Activated naive CD8-positive, alpha-beta T cell treated with anti-CD3 and anti-CD28 coated beads, Interleukin-2, amount 10 ng/mL, durations not matched to agents 7 days and 5 days (primary cell): ENCODE data around the gene FREM3. TPM values are rescaled to one million over a fixed set of nuclear protein-coding genes. Genes with fewer than 3 reads are reported as not detected.
A peak's percentile ranks its signal among the peaks of the same experiment; 100 is the strongest.

ENCODE experiments used
- ATAC-seq: fragments of 150-1000 bp; cut with Tn5 transposase; one replicate; pipeline ENCODE4 v1.10.0; 2021; ENCODE audit warnings: low read depth, moderate library complexity
- POLR2A ChIA-PET: fragments of 350-600 bp; sonication (Branson Sonifier 250); formaldehyde crosslinking; loops from one replicate; lab custom pipeline; 2021; ENCODE audit warnings: antibody characterized with exemption; lab: Charles Lee
- DNase-seq: peaks from one replicate; pipeline ENCODE4 v3.0.0; 2021
- H3K27ac Mint-ChIP-seq: one replicate; pipeline ENCODE4 v1.8.0; 2022; ENCODE audit warnings: mild to moderate bottlenecking, mixed read lengths
- H3K27me3 Mint-ChIP-seq: one replicate; pipeline ENCODE4 v1.8.0; 2022; ENCODE audit warnings: mild to moderate bottlenecking, moderate library complexity, mixed read lengths
- H3K36me3 Mint-ChIP-seq: one replicate; pipeline ENCODE4 v1.8.0; 2021; ENCODE audit warnings: mild to moderate bottlenecking, mixed read lengths
- H3K4me1 Mint-ChIP-seq: one replicate; pipeline ENCODE4 v1.8.0; 2021; ENCODE audit warnings: mixed read lengths
- H3K4me3 Mint-ChIP-seq: one replicate; pipeline ENCODE4 v1.8.0; 2022; ENCODE audit warnings: mild to moderate bottlenecking, moderate library complexity, mixed read lengths
- H3K9me3 Mint-ChIP-seq: one replicate; pipeline ENCODE4 v1.8.0; 2021; ENCODE audit warnings: mixed read lengths
- total RNA-seq, 2 experiments: library from RNA; stranded (reverse); gene quantifications; one replicate each; pipeline ENCODE4 v1.2.3, GENCODE V29; 2021

Gene FREM3
- total RNA-seq, 2 experiments from 2014 or later = not detected

- Mint-ChIP-seq H3K4me1 (no peaks in the 10 kb centered on the region), H3K27me3 (peaks cover 8% of the 10 kb centered on the region), H3K9me3 (peaks cover 9% of the 10 kb centered on the region), H3K36me3 (no peaks in the 10 kb centered on the region), H3K4me3 (no peak overlapping the region), H3K27ac (no peak overlapping the region)
- POLR2A ChIA-PET = no interaction called here
- no peak for DNase-seq
- no peak for ATAC-seq
Measured at GRCh38 chr4:143597276-143597675, 103.2 kb downstream of the FREM3 start.

- no peaks in the 10 kb centered on the region for H3K4me1 Mint-ChIP-seq
- no peak overlapping the region for H3K4me3 Mint-ChIP-seq
- peaks cover under 1% of the 10 kb centered on the region for H3K27me3 Mint-ChIP-seq
- H3K9me3 Mint-ChIP-seq = peaks cover 9% of the 10 kb centered on the region
- POLR2A ChIA-PET = no interaction called here
- no peak overlapping the region for H3K27ac Mint-ChIP-seq
- DNase-seq (no peak), ATAC-seq (no peak)
- peaks cover 4% of the 10 kb centered on the region for H3K36me3 Mint-ChIP-seq
Measured at GRCh38 chr4:143587703-143588102, 112.8 kb downstream of the FREM3 start.

- Mint-ChIP-seq H3K4me1 (no peaks in the 10 kb centered on the region), H3K27me3 (no peaks in the 10 kb centered on the region), H3K36me3 (peaks cover 4% of the 10 kb centered on the region), H3K4me3 (no peak overlapping the region), H3K27ac (no peak overlapping the region), H3K9me3 (peaks cover 11% of the 10 kb centered on the region)
- no peak for DNase-seq
- POLR2A ChIA-PET = no interaction called here
- ATAC-seq = no peak
Measured at GRCh38 chr4:143586080-143586479, 114.4 kb downstream of the FREM3 start.

GRCh38 chr4:143585548-143585947, 114.9 kb downstream of the FREM3 start:
- DNase-seq = no peak
- H3K4me1 Mint-ChIP-seq = no peaks in the 10 kb centered on the region
- no peak overlapping the region for H3K4me3 Mint-ChIP-seq
- no peaks in the 10 kb centered on the region for H3K27me3 Mint-ChIP-seq
- POLR2A ChIA-PET = no interaction called here
- H3K27ac Mint-ChIP-seq = no peak overlapping the region
- H3K36me3 Mint-ChIP-seq = peaks cover 4% of the 10 kb centered on the region
- H3K9me3 Mint-ChIP-seq = peaks cover 11% of the 10 kb centered on the region
- no peak for ATAC-seq

- no peak overlapping the region for H3K27ac Mint-ChIP-seq
- DNase-seq (no peak), ATAC-seq (no peak)
- H3K27me3 Mint-ChIP-seq = no peaks in the 10 kb centered on the region
- H3K4me3 Mint-ChIP-seq = no peak overlapping the region
- no peaks in the 10 kb centered on the region for H3K4me1 Mint-ChIP-seq
- POLR2A ChIA-PET = no interaction called here
- H3K9me3 Mint-ChIP-seq = peaks cover 6% of the 10 kb centered on the region
- peaks cover 11% of the 10 kb centered on the region for H3K36me3 Mint-ChIP-seq
Measured at GRCh38 chr4:143581331-143581946, 119.0 kb downstream of the FREM3 start.

GRCh38 chr4:143575331-143575730, 125.1 kb downstream of the FREM3 start:
- peaks cover 24% of the 10 kb centered on the region for H3K36me3 Mint-ChIP-seq
- POLR2A ChIA-PET = no interaction called here
- no peaks in the 10 kb centered on the region for H3K27me3 Mint-ChIP-seq
- H3K9me3 Mint-ChIP-seq = no peaks in the 10 kb centered on the region
- no peaks in the 10 kb centered on the region for H3K4me1 Mint-ChIP-seq
- DNase-seq (no peak), ATAC-seq (no peak)
- no peak overlapping the region for H3K4me3 Mint-ChIP-seq
- H3K27ac Mint-ChIP-seq = no peak overlapping the region

- peaks cover 4% of the 10 kb centered on the region for H3K9me3 Mint-ChIP-seq
- H3K27me3 Mint-ChIP-seq = no peaks in the 10 kb centered on the region
- peaks cover 37% of the 10 kb centered on the region for H3K36me3 Mint-ChIP-seq
- H3K4me1 Mint-ChIP-seq = peaks cover 25% of the 10 kb centered on the region
- H3K27ac Mint-ChIP-seq = no peak overlapping the region
- POLR2A ChIA-PET = no interaction called here
- no peak overlapping the region for H3K4me3 Mint-ChIP-seq
- DNase-seq (no peak), ATAC-seq (no peak)
Measured at GRCh38 chr4:143564472-143564871, 136.0 kb downstream of the FREM3 start.

- no peaks in the 10 kb centered on the region for H3K27me3 Mint-ChIP-seq
- peak; percentile 36 for DNase-seq
Measured at GRCh38 chr4:143559757-143560147, 140.7 kb downstream of the FREM3 start.

GRCh38 chr4:143558823-143559756, 141.4 kb downstream of the FREM3 start:
- Mint-ChIP-seq H3K9me3 (no peaks in the 10 kb centered on the region), H3K27ac (peak overlapping the region; percentile 90), H3K4me3 (peak overlapping the region; percentile 85), H3K4me1 (peaks cover 36% of the 10 kb centered on the region), H3K27me3 (no peaks in the 10 kb centered on the region), H3K36me3 (peaks cover 18% of the 10 kb centered on the region)
- peak; percentile 88 for ATAC-seq
- POLR2A ChIA-PET = interaction anchor here (2.0 kb wide), 1 partner anchor 45 kb away, joined by 10 read pairs; the partner anchor contains the start of gene SMARCA5
- DNase-seq = peak; percentile 75

More at GRCh38 chr4:143559757-143560147, 140.7 kb downstream of the FREM3 start:
- Mint-ChIP-seq H3K27ac (peak overlapping the region; percentile 90), H3K9me3 (no peaks in the 10 kb centered on the region), H3K36me3 (peaks cover 18% of the 10 kb centered on the region), H3K4me3 (peak overlapping the region; percentile 85), H3K4me1 (peaks cover 38% of the 10 kb centered on the region)
- POLR2A ChIA-PET = interaction anchor here (2.0 kb wide), 1 partner anchor 46 kb away, joined by 10 read pairs; the partner anchor contains the start of gene SMARCA5
- ATAC-seq = peak; percentile 4

- Mint-ChIP-seq H3K36me3 (peaks cover 20% of the 10 kb centered on the region), H3K4me1 (peaks cover 36% of the 10 kb centered on the region), H3K27ac (peak overlapping the region; percentile 90), H3K27me3 (no peaks in the 10 kb centered on the region), H3K4me3 (peak overlapping the region; percentile 85), H3K9me3 (no peaks in the 10 kb centered on the region)
- POLR2A ChIA-PET = interaction anchor here (2.0 kb wide), 1 partner anchor 45 kb away, joined by 10 read pairs; the partner anchor contains the start of gene SMARCA5
- DNase-seq = no peak
- no peak for ATAC-seq
Measured at GRCh38 chr4:143558286-143558685, 142.2 kb downstream of the FREM3 start.

- ATAC-seq = no peak
- Mint-ChIP-seq H3K27me3 (no peaks in the 10 kb centered on the region), H3K9me3 (no peaks in the 10 kb centered on the region), H3K27ac (no peak overlapping the region), H3K4me3 (no peak overlapping the region), H3K4me1 (peaks cover 23% of the 10 kb centered on the region), H3K36me3 (peaks cover 20% of the 10 kb centered on the region)
- DNase-seq = no peak
- POLR2A ChIA-PET = no interaction called here
Measured at GRCh38 chr4:143555676-143556075, 144.8 kb downstream of the FREM3 start.

- Mint-ChIP-seq H3K9me3 (no peaks in the 10 kb centered on the region), H3K36me3 (peaks cover 23% of the 10 kb centered on the region), H3K27me3 (no peaks in the 10 kb centered on the region), H3K4me3 (no peak overlapping the region), H3K27ac (no peak overlapping the region), H3K4me1 (peaks cover 17% of the 10 kb centered on the region)
- DNase-seq (no peak), ATAC-seq (no peak)
- POLR2A ChIA-PET = interaction anchor here (0.7 kb wide), 1 partner anchor 703 kb away, joined by 3 read pairs; no protein-coding TSS in a partner anchor
Measured at GRCh38 chr4:143554728-143555597, 145.5 kb downstream of the FREM3 start.

- POLR2A ChIA-PET = interaction anchor here (0.6 kb wide), 1 partner anchor 17 kb away, joined by 3 read pairs; no protein-coding TSS in a partner anchor
Measured at GRCh38 chr4:143549928-143550327, 150.5 kb downstream of the FREM3 start.

More at GRCh38 chr4:143549928-143550327, 150.5 kb downstream of the FREM3 start:
- Mint-ChIP-seq H3K27me3 (no peaks in the 10 kb centered on the region), H3K4me3 (no peak overlapping the region), H3K36me3 (peaks cover 36% of the 10 kb centered on the region), H3K9me3 (no peaks in the 10 kb centered on the region), H3K4me1 (peaks cover 2% of the 10 kb centered on the region), H3K27ac (no peak overlapping the region)
- DNase-seq (no peak), ATAC-seq (no peak)
